Erythroblast (primary cell): Measurements from ENCODE around the gene USP44.

Source experiments
- GATA1 ChIP-seq: IDR thresholded peaks from 2 replicates; pipeline ENCODE4 v1.6.1; 2011; ENCODE audit warnings: low read depth, mild to moderate bottlenecking, control low read depth, low read length, moderate library complexity
- POLR2A ChIP-seq: IDR thresholded peaks from 2 replicates; pipeline ENCODE4 v1.6.1; 2011; ENCODE audit warnings: mild to moderate bottlenecking, low read length

GRCh38 chr12:95499772-95500171 lies 51.5 kb downstream of the USP44 start:
- TF ChIP-seq POLR2A (no peak), GATA1 (no peak)
